Upper lobe of left lung (tissue), 6 donors: Measurements from ENCODE around the gene CRIP3. TPM values are rescaled to one million over a fixed set of nuclear protein-coding genes. Genes with fewer than 3 reads are reported as not detected.

Experiments
- ATAC-seq, 2 donors: fragments of 200-7000 bp; cut with Tn5 transposase; one replicate each; pipeline ENCODE4 v1.9.1; 2022; ENCODE audit warnings: mild to moderate bottlenecking in 2 of 2, moderate library complexity in 2 of 2; ENCODE audit not compliant: low FRiP score in 2 of 2
- DNase-seq, 2 donors: peaks; one replicate each; pipeline ENCODE4 v3.0.0-alpha.2; 2019 to 2020
- H3K27ac ChIP-seq, 4 donors: fragments of 200-600 bp; sonication (generic); one replicate each; pipeline ENCODE4 v1.5.1; 2016 to 2019
- H3K27me3 ChIP-seq, 4 donors: fragments of 200-600 bp; sonication (generic); one replicate each; pipeline ENCODE4 v1.5.1; 2017 to 2019
- H3K36me3 ChIP-seq, 4 donors: fragments of 200-600 bp; sonication (generic); one replicate each; pipeline ENCODE4 v1.5.1; 2016 to 2019
- H3K4me1 ChIP-seq, 4 donors: fragments of 200-600 bp; sonication (generic); one replicate each; pipeline ENCODE4 v1.5.1; 2018 to 2019
- H3K4me3 ChIP-seq, 4 donors: fragments of 200-600 bp; sonication (generic); one replicate each; pipeline ENCODE4 v1.5.1; 2017 to 2019; ENCODE audit warnings: mild to moderate bottlenecking in 2 of 4, moderate library complexity in 1 of 4
- H3K9me3 ChIP-seq, 4 donors: fragments of 200-600 bp; sonication (generic); one replicate each; pipeline ENCODE4 v1.5.1; 2018 to 2019
- EP300 ChIP-seq, 4 donors: sonication (generic); formaldehyde crosslinking; IDR thresholded peaks; one replicate each; pipeline ENCODE4 v1.5.1; 2017; ENCODE audit warnings: antibody characterized with exemption in 4 of 4, control low read depth in 2 of 4
- POLR2A ChIP-seq, 4 donors: fragments of 450-650 bp; IDR thresholded peaks; one replicate each; pipeline ENCODE4 v1.5.1; 2016 to 2017; ENCODE audit warnings: antibody characterized with exemption in 4 of 4, mild to moderate bottlenecking in 2 of 4
- POLR2AphosphoS5 ChIP-seq, 2 donors: sonication (generic); formaldehyde crosslinking; IDR thresholded peaks; one replicate each; pipeline ENCODE4 v1.5.1; 2017; ENCODE audit warnings: antibody characterized with exemption in 2 of 2
- WGBS, 2 donors: methylation state at CpG; one replicate each; pipeline ENCODE4 v1.1.5; 2017 to 2018; 5-methylcytosine and 5-hydroxymethylcytosine counted together
- total RNA-seq, 6 donors: library from RNA; depleted of rRNA in 4 of 6; stranded (reverse); fragments of >200 nt in 4 of 6; gene quantifications; one replicate each; pipeline versions ENCODE4 v1.1.0 to v1.2.1, GENCODE V29; 2016 to 2021
- TF ChIP-seq, protein P1 (sequence below), 6 experiments: fragments of 450-650 bp in 4 of 6; fragments of 200-600 bp in 2 of 6; sonication (generic) in 2 of 6; IDR thresholded peaks; one replicate each; pipeline ENCODE4 v1.5.1; 2016 to 2019; ENCODE audit warnings: antibody characterized with exemption in 6 of 6
- donor health status: DM: no; HTN: no; CAD: no; lungs with moderate emphysema.
- donor health status: DM: no; HTN: yes; CAD: no; lungs with severe emphysema.

CRIP3 gene
- total RNA-seq, 6 donors from 2014 or later = 1.5 TPM; not detected in 5

DNA sequence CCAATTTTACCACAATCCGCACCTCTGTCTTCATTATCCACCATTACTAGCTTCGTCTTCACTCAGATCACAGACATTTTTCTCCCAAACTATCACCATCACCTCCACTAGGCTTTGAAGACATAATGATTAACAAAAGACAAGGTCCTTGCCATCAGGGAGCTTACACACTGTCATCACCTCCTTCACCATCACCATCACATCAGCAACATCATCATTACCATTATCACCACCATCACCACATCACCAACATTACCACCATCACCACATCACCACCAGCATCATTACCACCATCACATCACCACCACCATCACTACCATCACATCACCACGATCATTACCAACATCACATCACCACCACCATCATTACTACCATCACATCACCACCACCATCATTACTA lies 14.9 kb downstream of the CRIP3 start:
- H3K4me3 ChIP-seq = no peak overlapping the region
- H3K36me3 ChIP-seq = no peaks in the 10 kb centered on the region
- WGBS, 2 donors = 89 to 90% methylated on average over 3 of the region's 3 CpGs
- DNase-seq (no peak), ATAC-seq (no peak)
- TF ChIP-seq EP300 (IDR thresholded peaks at IDR 0.05) (no peak), POLR2AphosphoS5 (IDR thresholded peaks at IDR 0.05) (no peak), POLR2A (IDR thresholded peaks at IDR 0.05) (no peak)
- TF ChIP-seq, protein P1, sequence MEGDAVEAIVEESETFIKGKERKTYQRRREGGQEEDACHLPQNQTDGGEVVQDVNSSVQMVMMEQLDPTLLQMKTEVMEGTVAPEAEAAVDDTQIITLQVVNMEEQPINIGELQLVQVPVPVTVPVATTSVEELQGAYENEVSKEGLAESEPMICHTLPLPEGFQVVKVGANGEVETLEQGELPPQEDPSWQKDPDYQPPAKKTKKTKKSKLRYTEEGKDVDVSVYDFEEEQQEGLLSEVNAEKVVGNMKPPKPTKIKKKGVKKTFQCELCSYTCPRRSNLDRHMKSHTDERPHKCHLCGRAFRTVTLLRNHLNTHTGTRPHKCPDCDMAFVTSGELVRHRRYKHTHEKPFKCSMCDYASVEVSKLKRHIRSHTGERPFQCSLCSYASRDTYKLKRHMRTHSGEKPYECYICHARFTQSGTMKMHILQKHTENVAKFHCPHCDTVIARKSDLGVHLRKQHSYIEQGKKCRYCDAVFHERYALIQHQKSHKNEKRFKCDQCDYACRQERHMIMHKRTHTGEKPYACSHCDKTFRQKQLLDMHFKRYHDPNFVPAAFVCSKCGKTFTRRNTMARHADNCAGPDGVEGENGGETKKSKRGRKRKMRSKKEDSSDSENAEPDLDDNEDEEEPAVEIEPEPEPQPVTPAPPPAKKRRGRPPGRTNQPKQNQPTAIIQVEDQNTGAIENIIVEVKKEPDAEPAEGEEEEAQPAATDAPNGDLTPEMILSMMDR (IDR thresholded peaks at IDR 0.05) = no peak
- no peak overlapping the region for H3K27ac ChIP-seq
- no peaks in the 10 kb centered on the region for H3K27me3 ChIP-seq
- H3K9me3 ChIP-seq = no peaks in the 10 kb centered on the region
- no peaks in the 10 kb centered on the region for H3K4me1 ChIP-seq

DNA sequence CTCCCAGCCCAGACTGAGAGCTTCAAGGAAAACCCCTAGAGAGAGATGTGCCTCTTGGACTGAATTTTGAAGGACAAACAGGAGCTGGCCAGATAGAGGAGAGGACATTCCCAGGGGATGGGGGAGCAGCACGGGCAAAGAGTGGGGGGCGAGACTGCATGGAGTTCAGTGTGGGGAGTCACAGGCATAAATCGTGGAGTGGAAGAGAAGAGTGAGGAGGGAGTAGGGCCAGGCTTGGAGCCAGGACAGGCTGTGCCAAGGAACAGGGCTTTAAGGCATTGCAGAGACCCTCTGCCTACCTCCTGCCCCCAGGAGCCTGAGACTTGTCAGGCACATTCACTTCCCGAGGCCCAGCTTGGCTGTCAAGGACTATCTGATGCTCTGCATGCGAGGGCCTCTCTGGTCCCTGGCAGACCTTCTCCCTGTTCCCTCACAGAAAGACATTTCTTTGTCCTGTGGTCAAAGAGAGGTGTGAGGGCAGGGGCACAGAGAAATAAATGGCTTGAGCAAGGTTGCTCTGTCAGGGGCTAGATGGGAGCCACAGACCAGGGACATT lies 15.8 kb downstream of the CRIP3 start:
- ATAC-seq = no peak
- Histone ChIP-seq H3K27ac (no peak overlapping the region), H3K9me3 (no peaks in the 10 kb centered on the region), H3K4me3 (no peak overlapping the region), H3K27me3 (no peaks in the 10 kb centered on the region), H3K36me3 (no peaks in the 10 kb centered on the region), H3K4me1 (no peaks in the 10 kb centered on the region)
- TF ChIP-seq EP300 (IDR thresholded peaks at IDR 0.05) (no peak), POLR2AphosphoS5 (IDR thresholded peaks at IDR 0.05) (no peak)
- 74 to 75% methylated on average over 5 of the region's 5 CpGs for WGBS, 2 donors
- DNase-seq = no peak

DNA sequence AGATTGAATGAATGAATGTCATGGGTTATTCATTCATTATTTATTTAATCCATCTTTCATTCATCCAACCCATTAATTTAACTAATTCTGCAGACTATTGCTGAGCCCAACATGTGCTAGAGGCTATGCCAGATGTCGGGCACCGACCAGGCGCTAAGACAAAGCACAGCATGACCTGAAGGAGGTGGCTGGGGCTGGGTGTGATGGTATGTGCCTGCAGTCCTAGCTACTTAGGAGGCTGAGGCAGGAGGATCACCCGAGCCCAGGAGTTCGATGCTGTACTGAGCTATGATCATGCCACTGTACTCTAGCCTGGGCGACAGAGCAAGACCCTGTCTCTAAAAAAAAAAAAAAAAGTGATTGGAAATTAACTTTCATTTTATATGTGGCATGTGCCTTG lies 16.3 kb downstream of the CRIP3 start:
- ATAC-seq = no peak

DNA sequence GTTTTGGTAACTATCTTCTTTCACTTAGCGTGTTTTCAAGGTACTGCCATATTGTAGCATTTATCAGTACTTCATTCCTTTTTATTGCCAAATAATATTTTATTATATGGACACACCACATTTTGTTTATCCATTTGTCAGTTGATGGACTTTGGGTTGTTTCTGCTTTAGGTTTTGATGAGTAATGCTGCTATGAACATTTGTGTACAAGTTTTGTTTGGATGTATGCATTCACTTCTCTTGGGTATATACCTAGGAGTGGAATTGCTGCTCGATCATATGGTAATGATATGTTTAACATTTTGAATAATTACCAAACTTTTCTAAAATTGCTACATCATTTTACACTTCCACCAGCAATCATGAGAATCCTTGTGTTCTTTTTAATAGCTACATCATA lies 16.9 kb downstream of the CRIP3 start:
- no peak for TF ChIP-seq EP300 (IDR thresholded peaks at IDR 0.05)
- TF ChIP-seq, protein P1 (IDR thresholded peaks at IDR 0.05) = no peak
- no peak for TF ChIP-seq POLR2A (IDR thresholded peaks at IDR 0.05)
- TF ChIP-seq POLR2AphosphoS5 (IDR thresholded peaks at IDR 0.05) = no peak
- ATAC-seq (no peak), DNase-seq (no peak)
- Histone ChIP-seq H3K4me1 (no peaks in the 10 kb centered on the region), H3K27ac (no peak overlapping the region), H3K4me3 (no peak overlapping the region), H3K36me3 (no peaks in the 10 kb centered on the region), H3K9me3 (no peaks in the 10 kb centered on the region), H3K27me3 (no peaks in the 10 kb centered on the region)
- WGBS, 2 donors = 88 to 89% methylated on average over 2 of the region's 2 CpGs

More for the DNA sequence above, 16.3 kb downstream of the CRIP3 start:
- H3K4me1 ChIP-seq = no peaks in the 10 kb centered on the region
- H3K27ac ChIP-seq = no peak overlapping the region
- H3K36me3 ChIP-seq = no peaks in the 10 kb centered on the region
- TF ChIP-seq POLR2AphosphoS5 (IDR thresholded peaks at IDR 0.05) = no peak
- 82 to 90% methylated on average over 6 of the region's 6 CpGs for WGBS, 2 donors
- H3K9me3 ChIP-seq = no peaks in the 10 kb centered on the region
- H3K4me3 ChIP-seq = no peak overlapping the region
- no peaks in the 10 kb centered on the region for H3K27me3 ChIP-seq
- no peak for DNase-seq

DNA sequence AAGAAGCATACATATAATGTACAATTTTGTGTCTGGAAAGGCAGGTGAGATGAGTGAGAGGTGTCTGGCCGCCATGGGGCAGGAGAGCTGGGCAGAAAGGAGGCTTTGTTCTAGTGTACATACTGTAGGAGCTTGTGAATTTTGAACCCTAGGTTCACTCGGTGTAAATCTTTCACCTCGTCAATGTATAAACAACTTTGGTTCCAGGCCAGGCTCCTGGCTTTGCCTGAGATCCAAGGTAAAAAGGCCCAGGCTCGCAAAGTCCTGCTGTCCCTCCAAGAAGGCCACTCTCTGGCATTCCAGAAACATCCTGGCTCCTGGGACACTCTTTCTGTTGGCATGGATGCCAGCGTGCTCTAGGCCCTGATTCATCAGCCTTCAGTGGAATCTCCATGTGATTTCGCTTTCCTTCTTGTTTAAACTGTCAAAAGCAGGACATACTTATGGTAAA lies 17.7 kb downstream of the CRIP3 start:
- Histone ChIP-seq H3K4me1 (no peaks in the 10 kb centered on the region), H3K27me3 (peaks cover 0 to under 1% (median 0%) of the 10 kb centered on the region in 4 donors), H3K36me3 (no peaks in the 10 kb centered on the region), H3K27ac (no peak overlapping the region), H3K4me3 (no peak overlapping the region), H3K9me3 (no peaks in the 10 kb centered on the region)
- DNase-seq = no peak
- TF ChIP-seq, protein P1 (IDR thresholded peaks at IDR 0.05) = no peak
- TF ChIP-seq POLR2AphosphoS5 (IDR thresholded peaks at IDR 0.05) (no peak), POLR2A (IDR thresholded peaks at IDR 0.05) (no peak), EP300 (IDR thresholded peaks at IDR 0.05) (no peak)
- ATAC-seq = no peak
- 81 to 83% methylated on average over 6 of the region's 6 CpGs for WGBS, 2 donors

DNA sequence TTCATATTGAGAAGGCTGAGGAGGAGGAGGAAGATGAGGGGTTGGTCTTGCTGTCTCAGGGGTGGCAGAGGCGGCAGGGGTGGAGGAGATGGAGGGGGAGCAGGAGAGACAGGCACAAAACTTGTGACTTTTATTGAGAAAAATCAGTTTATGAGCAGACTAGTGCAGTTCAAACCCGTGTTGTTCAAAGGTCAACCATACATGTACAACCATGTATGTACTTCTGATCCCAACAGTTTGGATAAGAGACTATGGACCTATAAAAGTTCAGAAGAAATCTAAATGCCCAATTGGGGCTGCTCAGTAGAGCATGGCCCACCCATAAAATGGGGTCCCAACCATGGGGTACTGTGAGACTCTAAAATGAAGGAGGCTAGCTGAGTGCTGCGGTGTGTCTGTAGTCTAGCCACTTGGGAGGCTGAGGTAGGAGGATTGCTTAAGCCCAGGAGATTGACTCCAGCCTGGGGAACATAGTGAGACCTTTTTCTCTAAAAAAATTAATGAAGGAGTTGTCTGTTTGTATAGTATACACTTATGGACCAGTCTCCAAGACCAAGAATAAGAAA lies 18.2 kb downstream of the CRIP3 start:
- H3K27ac ChIP-seq = no peak overlapping the region
- DNase-seq (no peak), ATAC-seq (no peak)
- H3K9me3 ChIP-seq = no peaks in the 10 kb centered on the region
- H3K4me1 ChIP-seq = peaks cover 0 to 3% (median 0%) of the 10 kb centered on the region in 4 donors
- no peak overlapping the region for H3K4me3 ChIP-seq
- 72 to 79% methylated on average over 3 of the region's 3 CpGs for WGBS, 2 donors
- H3K36me3 ChIP-seq = no peaks in the 10 kb centered on the region
- H3K27me3 ChIP-seq = peaks cover 0 to 6% (median 2%) of the 10 kb centered on the region in 4 donors
- TF ChIP-seq, protein P1 (IDR thresholded peaks at IDR 0.05) = no peak
- TF ChIP-seq EP300 (IDR thresholded peaks at IDR 0.05) = no peak
- no peak for TF ChIP-seq POLR2AphosphoS5 (IDR thresholded peaks at IDR 0.05)
- TF ChIP-seq POLR2A (IDR thresholded peaks at IDR 0.05) = no peak
